ENCODE measurements around the gene KNDC1. TPM values are rescaled to one million over a fixed set of nuclear protein-coding genes. Genes with fewer than 3 reads are reported as not detected.

KNDC1 gene
- total RNA-seq, 4 donors from 2014 or later: 3.7 to 5.9 (median 4.8) TPM

DNA sequence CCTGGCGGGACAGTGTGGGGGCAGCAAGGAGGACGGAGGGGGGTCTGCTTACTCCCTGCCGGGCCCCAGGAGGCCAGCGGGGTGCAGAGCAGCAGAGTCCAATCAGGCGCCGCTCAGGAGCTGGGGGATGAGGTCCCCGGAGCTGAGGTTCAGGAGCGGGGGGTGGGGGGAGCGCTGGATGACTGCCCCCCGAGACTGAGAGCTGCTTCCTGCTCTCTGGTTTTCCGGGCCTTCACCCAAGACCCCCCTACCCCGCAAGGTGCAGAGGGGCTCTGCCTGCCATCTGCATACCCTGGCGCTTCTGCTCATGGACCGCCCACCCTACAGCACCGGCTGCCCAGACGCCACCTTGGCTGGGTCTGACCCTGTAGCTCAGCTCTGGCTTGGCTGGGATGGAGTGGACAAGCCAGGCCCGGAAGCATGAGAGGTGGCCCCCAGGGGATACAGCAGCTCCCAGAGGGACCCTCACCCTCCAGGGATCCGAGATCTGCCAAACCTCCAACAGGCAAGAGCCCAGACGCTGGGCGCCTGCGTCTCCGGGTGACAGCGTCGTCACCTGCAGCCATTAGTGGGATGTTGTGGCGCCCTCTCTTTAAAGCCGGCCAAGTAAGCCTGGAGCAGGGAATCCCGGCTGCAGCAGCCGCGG, 930 bp downstream of the KNDC1 start:
- Histone ChIP-seq H3K27me3 (peaks cover 0 to 57% of the 10 kb centered on the region in 2 donors), H3K27ac (peak overlapping the region in 1 of 4 donors; percentile 67), H3K4me1 (peaks cover 0 to 25% (median 9%) of the 10 kb centered on the region in 4 donors), H3K36me3 (no peaks in the 10 kb centered on the region), H3K9me3 (peaks cover 0 to 4% (median 0%) of the 10 kb centered on the region in 4 donors), H3K4me3 (peak overlapping the region; percentile 28 to 59 (median 46))
- DNase-seq (ENCODE audit: low spot score in 2 of 2): no peak
- TF ChIP-seq, protein P1, sequence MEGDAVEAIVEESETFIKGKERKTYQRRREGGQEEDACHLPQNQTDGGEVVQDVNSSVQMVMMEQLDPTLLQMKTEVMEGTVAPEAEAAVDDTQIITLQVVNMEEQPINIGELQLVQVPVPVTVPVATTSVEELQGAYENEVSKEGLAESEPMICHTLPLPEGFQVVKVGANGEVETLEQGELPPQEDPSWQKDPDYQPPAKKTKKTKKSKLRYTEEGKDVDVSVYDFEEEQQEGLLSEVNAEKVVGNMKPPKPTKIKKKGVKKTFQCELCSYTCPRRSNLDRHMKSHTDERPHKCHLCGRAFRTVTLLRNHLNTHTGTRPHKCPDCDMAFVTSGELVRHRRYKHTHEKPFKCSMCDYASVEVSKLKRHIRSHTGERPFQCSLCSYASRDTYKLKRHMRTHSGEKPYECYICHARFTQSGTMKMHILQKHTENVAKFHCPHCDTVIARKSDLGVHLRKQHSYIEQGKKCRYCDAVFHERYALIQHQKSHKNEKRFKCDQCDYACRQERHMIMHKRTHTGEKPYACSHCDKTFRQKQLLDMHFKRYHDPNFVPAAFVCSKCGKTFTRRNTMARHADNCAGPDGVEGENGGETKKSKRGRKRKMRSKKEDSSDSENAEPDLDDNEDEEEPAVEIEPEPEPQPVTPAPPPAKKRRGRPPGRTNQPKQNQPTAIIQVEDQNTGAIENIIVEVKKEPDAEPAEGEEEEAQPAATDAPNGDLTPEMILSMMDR (IDR thresholded peaks at IDR 0.05): no peak
- TF ChIP-seq POLR2A (IDR thresholded peaks at IDR 0.05): no peak
- TF ChIP-seq EP300 (IDR thresholded peaks at IDR 0.05): no peak
- WGBS, 2 donors: 5% methylated on average over 17 to 24 of the region's 29 CpGs

DNA sequence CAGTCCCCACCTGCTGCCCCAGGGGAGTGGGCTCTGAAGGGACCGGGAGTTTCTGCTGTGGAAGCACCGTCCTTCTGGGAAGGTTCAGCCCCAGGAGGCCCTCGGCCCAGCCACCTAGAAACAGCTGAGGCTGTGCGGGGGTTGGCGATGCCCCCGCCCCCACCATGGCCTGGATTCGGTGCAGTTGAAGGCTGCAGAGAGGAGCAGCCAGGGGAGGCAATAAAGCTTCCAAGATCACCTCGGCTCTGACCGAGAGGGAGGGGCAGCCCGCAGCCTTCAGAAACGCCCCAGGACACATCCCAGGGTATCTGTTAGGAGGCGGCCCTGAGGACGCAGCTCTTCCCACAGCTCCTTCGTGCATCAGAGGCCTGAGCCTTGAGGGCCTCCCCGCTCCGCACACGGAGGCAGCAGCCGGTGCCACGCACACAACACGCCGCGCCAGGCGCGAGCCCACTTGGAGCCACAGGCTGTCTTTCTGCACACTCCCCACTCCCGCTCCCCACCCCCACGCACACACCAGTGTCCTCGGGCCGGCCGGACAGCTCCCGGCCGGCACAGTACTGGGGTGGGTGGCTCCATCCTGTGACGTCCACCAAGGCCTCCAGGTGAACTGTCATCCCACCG, 1.6 kb downstream of the KNDC1 start:
- TF ChIP-seq POLR2A (IDR thresholded peaks at IDR 0.05): no peak
- no peak for TF ChIP-seq EP300 (IDR thresholded peaks at IDR 0.05)
- TF ChIP-seq, protein P1 (IDR thresholded peaks at IDR 0.05): no peak
- DNase-seq (ENCODE audit: low spot score in 2 of 2): no peak
- 39 to 47% methylated on average over 15 to 21 of the region's 33 CpGs for WGBS, 2 donors
- Histone ChIP-seq H3K4me1 (peaks cover 0 to 25% (median 9%) of the 10 kb centered on the region in 4 donors), H3K4me3 (peak overlapping the region in 2 of 4 donors; percentile 48 to 59), H3K27me3 (peaks cover 0 to 57% of the 10 kb centered on the region in 2 donors), H3K9me3 (peaks cover 0 to under 1% (median 0%) of the 10 kb centered on the region in 4 donors), H3K36me3 (no peaks in the 10 kb centered on the region), H3K27ac (peak overlapping the region in 1 of 4 donors; percentile 67)

DNA sequence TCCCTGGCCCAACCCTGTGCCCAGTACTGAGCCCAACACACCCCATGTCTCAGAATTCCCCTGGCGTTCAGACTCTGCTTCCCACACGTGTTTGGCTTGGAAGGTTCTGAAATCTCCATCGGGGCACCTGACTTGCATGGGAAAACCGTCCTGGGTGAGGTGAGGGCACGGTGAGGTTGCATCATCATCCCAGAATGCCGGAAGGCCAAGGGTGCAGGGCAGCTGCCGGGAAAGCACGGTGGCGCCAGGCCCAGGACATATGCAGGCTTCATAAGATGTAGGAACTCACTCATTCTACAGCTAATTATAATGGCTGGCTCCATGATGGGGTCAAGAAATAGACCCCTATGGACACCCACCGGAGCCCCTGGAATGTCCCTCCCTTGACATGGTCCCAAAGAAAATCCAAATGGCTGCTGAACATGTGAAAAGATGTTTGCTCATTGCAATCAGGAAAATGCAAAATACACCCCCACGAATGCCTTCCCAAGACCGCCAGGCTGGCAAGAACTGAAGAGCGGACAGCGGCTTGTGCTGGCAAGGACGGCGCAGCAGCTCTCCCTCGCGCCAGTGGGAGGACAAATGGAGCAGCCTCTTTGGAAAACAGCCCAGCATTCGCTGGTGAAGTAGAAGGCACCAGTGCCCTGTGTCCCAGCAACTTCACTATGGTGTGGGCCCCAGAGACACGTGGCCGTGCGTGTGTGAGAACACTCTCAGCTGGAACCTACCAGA, 2.3 kb downstream of the KNDC1 start:
- DNase-seq (ENCODE audit: low spot score in 2 of 2): no peak
- H3K27me3 ChIP-seq: peaks cover 0 to 57% of the 10 kb centered on the region in 2 donors

DNA sequence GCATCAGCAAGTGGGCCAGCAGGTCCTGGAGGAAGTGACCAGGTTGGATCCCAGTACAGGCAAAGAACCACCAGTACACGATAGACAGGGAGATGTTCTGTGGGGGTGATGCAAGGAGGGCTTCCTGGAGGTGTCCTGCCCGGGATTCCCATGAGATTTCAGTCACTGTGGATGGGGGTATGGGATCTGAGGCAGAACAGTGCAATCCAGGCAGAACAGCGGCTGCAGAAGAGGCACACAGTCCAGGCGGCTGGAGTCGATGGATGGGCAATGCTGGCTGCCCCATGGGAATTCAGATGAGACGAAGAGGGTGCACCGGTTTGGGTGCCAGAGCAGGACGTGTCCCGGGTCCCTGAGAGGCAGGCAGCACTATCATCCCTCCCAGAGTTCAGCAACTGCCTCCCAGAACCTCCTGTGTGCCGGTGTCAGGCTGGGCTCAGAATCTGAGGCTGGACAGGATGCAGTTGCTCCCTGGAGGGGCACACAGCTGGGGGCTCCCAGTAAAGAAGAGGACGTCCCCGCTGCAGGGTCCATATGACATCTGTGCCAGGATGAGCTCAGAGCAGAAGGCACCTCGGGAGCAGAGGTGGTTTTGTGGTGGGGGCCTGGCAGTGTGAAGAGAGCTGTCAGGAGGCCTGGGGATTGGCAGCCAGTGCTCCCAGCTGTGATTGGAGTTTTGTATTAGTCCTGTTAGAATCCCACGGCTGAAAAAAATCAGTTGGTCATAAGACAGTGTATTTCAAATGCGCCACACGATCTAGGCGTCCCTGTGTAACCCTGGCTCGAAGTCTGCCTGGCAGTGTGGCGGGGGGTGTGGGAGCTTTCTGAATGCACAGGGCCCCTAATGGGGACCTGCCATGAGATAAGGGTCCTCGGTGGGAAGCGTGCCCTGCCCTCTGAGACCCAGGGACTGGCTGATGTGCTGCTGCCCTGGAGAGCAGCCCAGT, 3.2 kb downstream of the KNDC1 start:
- DNase-seq (ENCODE audit: low spot score in 2 of 2): no peak
- TF ChIP-seq, protein P1 (IDR thresholded peaks at IDR 0.05): no peak
- TF ChIP-seq POLR2A (IDR thresholded peaks at IDR 0.05) (no peak), EP300 (IDR thresholded peaks at IDR 0.05) (no peak)
- Histone ChIP-seq H3K36me3 (no peaks in the 10 kb centered on the region), H3K4me1 (peaks cover 0 to 25% (median 9%) of the 10 kb centered on the region in 4 donors), H3K4me3 (no peak overlapping the region), H3K27ac (peak overlapping the region in 2 of 4 donors; percentile 18 to 43), H3K27me3 (peaks cover 0 to 57% of the 10 kb centered on the region in 2 donors), H3K9me3 (no peaks in the 10 kb centered on the region)
- WGBS, 2 donors: 67 to 75% methylated on average over 17 to 21 of the region's 21 CpGs

More for the DNA sequence above, 2.3 kb downstream of the KNDC1 start:
- H3K36me3 ChIP-seq: no peaks in the 10 kb centered on the region
- WGBS, 2 donors: 61 to 69% methylated on average over 22 of the region's 22 CpGs
- TF ChIP-seq, protein P1 (IDR thresholded peaks at IDR 0.05): no peak
- TF ChIP-seq EP300 (IDR thresholded peaks at IDR 0.05): peak in 1 of 2 donors; percentile 11
- H3K4me1 ChIP-seq: peaks cover 0 to 25% (median 9%) of the 10 kb centered on the region in 4 donors
- peak overlapping the region in 1 of 4 donors; percentile 67 for H3K27ac ChIP-seq
- no peaks in the 10 kb centered on the region for H3K9me3 ChIP-seq
- H3K4me3 ChIP-seq: no peak overlapping the region
